ENCODE data around the gene CSAD. TPM values are rescaled to one million over a fixed set of nuclear protein-coding genes. Genes with fewer than 3 reads are reported as not detected.

CSAD gene
- total and polyA plus RNA-seq, 2 donors (not counting 3 experiments of a cell fraction or from before 2014, with no cell fraction given) = 21.1 to 24.4 TPM

DNA sequence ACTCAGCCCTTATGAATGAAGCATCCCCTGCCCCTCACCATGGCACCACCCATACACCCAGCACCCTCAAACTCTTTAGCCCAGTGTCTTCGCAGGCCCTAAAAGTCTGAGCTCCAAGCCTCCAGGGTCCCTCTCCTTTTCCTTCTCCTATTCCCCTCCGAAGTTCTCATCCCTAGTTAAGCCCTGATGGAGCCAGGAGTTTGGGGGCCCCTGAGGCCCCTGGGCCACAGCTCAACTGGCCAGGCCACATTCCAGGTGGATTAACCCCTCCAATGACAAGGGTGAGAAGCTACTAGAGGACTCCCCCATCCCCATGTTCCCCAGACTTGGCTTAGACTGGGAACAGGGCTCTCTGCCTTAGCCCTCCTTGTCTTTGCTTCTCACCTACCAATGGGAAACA, 48.7 kb upstream of the CSAD start:
- no peak overlapping the region for H3K9ac ChIP-seq (replicated peaks; ENCODE audit: extremely low read depth, insufficient read depth, low read length)
- no peak for TF ChIP-seq GATA2 (IDR thresholded peaks at IDR 0.05; ENCODE audit: insufficient read depth, insufficient read length, low read depth, low read length)
- no peak for TF ChIP-seq MYC (IDR thresholded peaks at IDR 0.05; ENCODE audit: low read depth, low read length)
- TF ChIP-seq, protein P1, sequence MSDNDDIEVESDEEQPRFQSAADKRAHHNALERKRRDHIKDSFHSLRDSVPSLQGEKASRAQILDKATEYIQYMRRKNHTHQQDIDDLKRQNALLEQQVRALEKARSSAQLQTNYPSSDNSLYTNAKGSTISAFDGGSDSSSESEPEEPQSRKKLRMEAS (IDR thresholded peaks at IDR 0.05; ENCODE audit: insufficient read depth, insufficient read length) = no peak
- TF ChIP-seq POLR2A (IDR thresholded peaks at IDR 0.05; ENCODE audit: low read depth, low read length) = no peak
- no peak for TF ChIP-seq FOS (IDR thresholded peaks at IDR 0.05; ENCODE audit: borderline replicate concordance, insufficient read depth, low read length)
- TF ChIP-seq, protein P2, sequence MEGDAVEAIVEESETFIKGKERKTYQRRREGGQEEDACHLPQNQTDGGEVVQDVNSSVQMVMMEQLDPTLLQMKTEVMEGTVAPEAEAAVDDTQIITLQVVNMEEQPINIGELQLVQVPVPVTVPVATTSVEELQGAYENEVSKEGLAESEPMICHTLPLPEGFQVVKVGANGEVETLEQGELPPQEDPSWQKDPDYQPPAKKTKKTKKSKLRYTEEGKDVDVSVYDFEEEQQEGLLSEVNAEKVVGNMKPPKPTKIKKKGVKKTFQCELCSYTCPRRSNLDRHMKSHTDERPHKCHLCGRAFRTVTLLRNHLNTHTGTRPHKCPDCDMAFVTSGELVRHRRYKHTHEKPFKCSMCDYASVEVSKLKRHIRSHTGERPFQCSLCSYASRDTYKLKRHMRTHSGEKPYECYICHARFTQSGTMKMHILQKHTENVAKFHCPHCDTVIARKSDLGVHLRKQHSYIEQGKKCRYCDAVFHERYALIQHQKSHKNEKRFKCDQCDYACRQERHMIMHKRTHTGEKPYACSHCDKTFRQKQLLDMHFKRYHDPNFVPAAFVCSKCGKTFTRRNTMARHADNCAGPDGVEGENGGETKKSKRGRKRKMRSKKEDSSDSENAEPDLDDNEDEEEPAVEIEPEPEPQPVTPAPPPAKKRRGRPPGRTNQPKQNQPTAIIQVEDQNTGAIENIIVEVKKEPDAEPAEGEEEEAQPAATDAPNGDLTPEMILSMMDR (IDR thresholded peaks at IDR 0.05; ENCODE audit: extremely low read depth in 1 of 2, insufficient read depth in 1 of 2, low read depth in 1 of 2, low read length in 2 of 2) = no peak
- TF ChIP-seq POLR2AphosphoS5 (IDR thresholded peaks at IDR 0.05; ENCODE audit: insufficient read depth, low read depth, low read length) = no peak
- no peak for TF ChIP-seq EZH2 (IDR thresholded peaks at IDR 0.05; ENCODE audit: borderline replicate concordance, low read depth, low read length, severe bottlenecking)
- no peak for TF ChIP-seq JUN (IDR thresholded peaks at IDR 0.05; ENCODE audit: borderline replicate concordance, insufficient read depth, insufficient read length, low read depth)
- no peaks in the 10 kb centered on the region for H4K20me1 ChIP-seq (replicated peaks; ENCODE audit: control insufficient read depth, extremely low read depth, insufficient read depth, low read length)
- BruUV-seq (replicated peaks) = no TSS peak
- POLR2A ChIA-PET = no interaction called here
- H3K4me2 ChIP-seq (ENCODE audit: insufficient read depth, low read length) = no peak overlapping the region
- dilution Hi-C loops (cut with MboI; ENCODE audit: extremely low pct_ligation_motif_present, low sequenced_read_pairs) = no loop called here
- FAIRE-seq (no peak), DNase-seq (ENCODE audit: low read depth, low spot score) (no peak)
- no peaks in the 10 kb centered on the region for H3K36me3 ChIP-seq (ENCODE audit: control insufficient read depth in 2 of 2, extremely low read depth in 1 of 2, insufficient read depth in 2 of 2, low read length in 2 of 2)
- no peaks in the 10 kb centered on the region for H3K9me1 ChIP-seq (replicated peaks; ENCODE audit: control insufficient read depth, extremely low read depth, insufficient read depth, low read length)
- H3K79me2 ChIP-seq (ENCODE audit: control insufficient read depth, insufficient read depth, low read length) = no peaks in the 10 kb centered on the region
- H3K4me1 ChIP-seq (ENCODE audit: control insufficient read depth, extremely low read depth, insufficient read depth, low read length) = no peaks in the 10 kb centered on the region
- peaks cover 8 to 10% of the 10 kb centered on the region in 2 experiments for H3K27me3 ChIP-seq (ENCODE audit: control insufficient read depth in 2 of 2, insufficient read depth in 2 of 2, low read length in 2 of 2)
- intact Hi-C loops (cut with micrococcal nuclease) = no loop called here
- no peak overlapping the region for H3K27ac ChIP-seq (ENCODE audit: insufficient read depth, low read depth, low read length)
- H3K4me3 ChIP-seq (replicated peaks in 1 of 3; ENCODE audit: insufficient read depth in 1 of 3, low read depth in 1 of 3, low read length in 3 of 3) = no peak overlapping the region
- CTCF ChIA-PET = interaction anchor here (0.8 to 2.0 kb wide), 3 partner anchors 9 to 66 kb away, joined by 3 to 5 read pairs (median 4); partner anchors contain the start of gene PFDN5
- no peaks in the 10 kb centered on the region for H3K9me3 ChIP-seq (replicated peaks; ENCODE audit: control insufficient read depth, insufficient read depth, low read length)
- H2AFZ ChIP-seq (ENCODE audit: low read depth, low read length) = no peak overlapping the region

Data from endothelial cell of umbilical vein (primary cell).